Neuronal stem cell (in vitro differentiated cells): ENCODE results near the gene TAF11L3.
"Not testable (repeated sequence)": the region's sequence is repeated elsewhere in the genome, so short reads cannot be mapped to it uniquely, and the experiment has no call there.

Experiments
- DNase-seq: peaks from one replicate; pipeline ENCODE4 v3.0.0-alpha.2; 2013; ENCODE audit warnings: low spot score
- H2AFZ ChIP-seq: one replicate; pipeline ENCODE4 v1.6.1; 2013; ENCODE audit warnings: mild to moderate bottlenecking, low read length, inconsistent platforms
- H2AK5ac ChIP-seq: 2 replicates; pipeline ENCODE4 v1.6.1; 2013; ENCODE audit warnings: low read depth, mild to moderate bottlenecking, inconsistent platforms, low read length, moderate library complexity, mixed read lengths
- H2BK120ac ChIP-seq: 2 replicates; pipeline ENCODE4 v1.6.1; 2013; ENCODE audit warnings: low read depth, mild to moderate bottlenecking, inconsistent platforms, low read length, moderate library complexity, mixed read lengths
- H2BK12ac ChIP-seq: one replicate; pipeline ENCODE4 v1.6.1; 2013; ENCODE audit warnings: low read length, inconsistent platforms
- H2BK15ac ChIP-seq: 2 replicates; pipeline ENCODE4 v1.6.1; 2013; ENCODE audit warnings: mild to moderate bottlenecking, low read length, inconsistent platforms, mixed read lengths
- H2BK5ac ChIP-seq: one replicate; pipeline ENCODE4 v1.6.1; 2013; ENCODE audit warnings: inconsistent platforms, mild to moderate bottlenecking, low read length, moderate library complexity
- H3K14ac ChIP-seq: one replicate; pipeline ENCODE4 v1.6.1; 2013; ENCODE audit warnings: low read length, inconsistent platforms
- H3K18ac ChIP-seq: 2 replicates; pipeline ENCODE4 v1.6.1; 2013; ENCODE audit warnings: low read length, inconsistent platforms
- H3K23ac ChIP-seq: 2 replicates; pipeline ENCODE4 v1.6.1; 2013; ENCODE audit warnings: low read depth, mild to moderate bottlenecking, mixed read lengths, low read length, inconsistent platforms; ENCODE audit not compliant: poor library complexity
- H3K27ac ChIP-seq: replicated peaks from 3 replicates; pipeline ENCODE4 v1.5.1; 2013; ENCODE audit warnings: low read length, inconsistent platforms
- H3K27me3 ChIP-seq, 3 experiments: 2 replicates each; pipeline ENCODE4 v1.6.1; 2013; ENCODE audit warnings: low read length in 3 of 3, mild to moderate bottlenecking in 2 of 3, inconsistent platforms in 1 of 3, low read depth in 1 of 3, mixed read lengths in 1 of 3, moderate library complexity in 1 of 3; ENCODE audit not compliant: control insufficient read depth in 3 of 3, insufficient read depth in 3 of 3
- H3K36me3 ChIP-seq, 2 donors: replicated peaks in 1 of 2; 2 replicates each; pipeline ENCODE4 v1.6.1; 2013; ENCODE audit warnings: low read length in 2 of 2; ENCODE audit not compliant: control insufficient read depth in 2 of 2, insufficient read depth in 2 of 2
- H3K4ac ChIP-seq: 2 replicates; pipeline ENCODE4 v1.6.1; 2013; ENCODE audit warnings: inconsistent platforms, mild to moderate bottlenecking, low read length, moderate library complexity
- H3K4me1 ChIP-seq, 2 donors: 1 replicate in 1 of 2; 2 replicates in 1 of 2; pipeline ENCODE4 v1.6.1; 2013; ENCODE audit warnings: low read length in 2 of 2, low read depth in 1 of 2; ENCODE audit not compliant: control insufficient read depth in 2 of 2, insufficient read depth in 1 of 2
- H3K4me2 ChIP-seq: one replicate; pipeline ENCODE4 v1.6.1; 2013; ENCODE audit warnings: mild to moderate bottlenecking, low read length, inconsistent platforms; ENCODE audit not compliant: insufficient read depth, poor library complexity, severe bottlenecking
- H3K4me3 ChIP-seq, 2 donors: 2 replicates each; pipeline ENCODE4 v1.5.1; 2013; ENCODE audit warnings: low read length in 2 of 2, mild to moderate bottlenecking in 2 of 2, inconsistent platforms in 1 of 2, moderate library complexity in 1 of 2
- H3K79me1 ChIP-seq: one replicate; pipeline ENCODE4 v1.6.1; 2013; ENCODE audit warnings: low read depth, mild to moderate bottlenecking, inconsistent platforms, low read length, moderate library complexity
- H3K9ac ChIP-seq: one replicate; pipeline ENCODE4 v1.6.1; 2013; ENCODE audit warnings: mild to moderate bottlenecking, low read depth, low read length, inconsistent platforms; ENCODE audit not compliant: poor library complexity
- H3K9me3 ChIP-seq, 2 donors: replicated peaks in 1 of 2; 2 replicates each; pipeline versions ENCODE3 to v1.6.1; 2013; ENCODE audit warnings: low read length in 2 of 2, mild to moderate bottlenecking in 2 of 2, inconsistent platforms in 1 of 2, low read depth in 1 of 2, mixed read lengths in 1 of 2, moderate library complexity in 1 of 2; ENCODE audit not compliant: control insufficient read depth in 2 of 2, insufficient read depth in 1 of 2
- H4K8ac ChIP-seq: one replicate; pipeline ENCODE4 v1.6.1; 2013; ENCODE audit warnings: low read depth, mild to moderate bottlenecking, inconsistent platforms, low read length, moderate library complexity
- H4K91ac ChIP-seq: one replicate; pipeline ENCODE4 v1.6.1; 2013; ENCODE audit warnings: low read length, low read depth, mild to moderate bottlenecking, inconsistent platforms; ENCODE audit not compliant: poor library complexity
- WGBS, 2 donors: extraction: QIAGEN DNeasy Blood & Tissue Kit; methylation state at CpG; one replicate each; pipeline ENCODE4 v1.1.7; 2013; ENCODE audit warnings: missing lambda C conversion rate in 2 of 2, mixed read lengths in 1 of 2; ENCODE audit not compliant: insufficient read length in 2 of 2, insufficient replicate concordance in 1 of 2; ENCODE audit errors: extremely low coverage in 2 of 2; 5-methylcytosine and 5-hydroxymethylcytosine counted together

TAF11L3 gene

GRCh38 chr5:17497931-17498330 is 20.2 kb upstream of the TAF11L3 start, which contains the start of gene TAF11L2:
TSS of gene TAF11L2 (plus strand) at chr5:17498231.
- not testable (repeated sequence) for H4K91ac ChIP-seq, H3K27ac ChIP-seq, H2AK5ac ChIP-seq, H3K9ac ChIP-seq, H3K27me3 ChIP-seq, H3K79me1 ChIP-seq, DNase-seq, H3K14ac ChIP-seq, H3K23ac ChIP-seq, H3K4me3 ChIP-seq, H3K18ac ChIP-seq, H3K36me3 ChIP-seq, H4K8ac ChIP-seq, H2BK5ac ChIP-seq, H2AFZ ChIP-seq, H3K4ac ChIP-seq, H2BK12ac ChIP-seq, H2BK15ac ChIP-seq, H3K9me3 ChIP-seq, H3K4me1 ChIP-seq, H3K4me2 ChIP-seq, H2BK120ac ChIP-seq
- WGBS, 2 donors: no CpG with 5 or more reads among the region's 8 CpGs

DNA sequence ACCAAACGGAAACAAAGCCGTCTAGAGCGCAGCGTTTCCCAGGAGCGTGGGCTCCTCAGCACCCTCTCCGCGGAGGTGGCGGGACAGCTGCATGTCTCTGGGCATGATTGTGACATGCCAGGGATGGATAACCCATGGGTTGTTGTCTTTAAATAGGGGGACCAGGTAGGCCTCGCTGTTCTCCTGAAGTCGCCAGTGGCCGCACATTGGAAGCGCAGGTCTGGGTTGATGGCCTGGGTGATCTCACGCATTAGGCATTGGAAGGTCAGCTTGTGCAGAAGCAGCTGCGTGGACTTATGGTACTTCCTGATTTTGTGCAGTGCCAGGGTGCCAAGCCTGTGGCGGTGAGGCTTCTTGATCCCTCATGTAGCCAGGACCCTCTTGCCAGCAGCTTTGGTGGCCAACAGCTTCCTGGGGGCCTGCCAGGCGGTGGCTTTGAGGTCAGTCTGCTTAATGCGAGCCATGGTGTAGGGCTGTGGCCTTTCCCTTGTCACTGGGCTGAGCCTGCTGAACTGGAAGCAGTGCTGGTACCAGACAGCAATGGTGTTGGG is 6.3 kb upstream of the TAF11L3 start:
- no peak for DNase-seq
- H3K14ac ChIP-seq: no peak overlapping the region
- H3K27ac ChIP-seq: no peak overlapping the region
- H2BK15ac ChIP-seq: no peak overlapping the region
- no peak overlapping the region for H2BK5ac ChIP-seq
- H3K4me1 ChIP-seq: no peaks in the 10 kb centered on the region
- no peak overlapping the region for H3K9ac ChIP-seq
- peak overlapping the region; percentile 9 for H3K18ac ChIP-seq
- H3K4me2 ChIP-seq: no peak overlapping the region
- WGBS, 2 donors: no CpG with 5 or more reads among the region's 17 CpGs
- no peaks in the 10 kb centered on the region for H3K27me3 ChIP-seq
- no peaks in the 10 kb centered on the region for H3K36me3 ChIP-seq
- no peak overlapping the region for H2BK120ac ChIP-seq
- H3K4me3 ChIP-seq: no peak overlapping the region
- H3K79me1 ChIP-seq: no peaks in the 10 kb centered on the region
- no peak overlapping the region for H3K23ac ChIP-seq
- no peak overlapping the region for H3K4ac ChIP-seq
- H2AFZ ChIP-seq: no peak overlapping the region
- H2AK5ac ChIP-seq: no peak overlapping the region
- H3K9me3 ChIP-seq: no peaks in the 10 kb centered on the region
- no peak overlapping the region for H4K8ac ChIP-seq
- no peak overlapping the region for H4K91ac ChIP-seq
- H2BK12ac ChIP-seq: no peak overlapping the region

GRCh38 chr5:17517526-17517925 is 641 bp upstream of the TAF11L3 start:
- H3K79me1 ChIP-seq, H3K36me3 ChIP-seq, H3K4me1 ChIP-seq, H3K4ac ChIP-seq, H2AFZ ChIP-seq, H3K27ac ChIP-seq, H4K8ac ChIP-seq, H2AK5ac ChIP-seq, H3K14ac ChIP-seq, H2BK12ac ChIP-seq, H3K4me2 ChIP-seq, H3K18ac ChIP-seq, H3K9ac ChIP-seq, H2BK5ac ChIP-seq, H2BK15ac ChIP-seq, H3K27me3 ChIP-seq, H2BK120ac ChIP-seq, H3K9me3 ChIP-seq, H4K91ac ChIP-seq, DNase-seq, H3K4me3 ChIP-seq: not testable (repeated sequence)
- WGBS, 2 donors: no CpG with 5 or more reads among the region's 12 CpGs
- H3K23ac ChIP-seq: peak overlapping the region; percentile 82

DNA sequence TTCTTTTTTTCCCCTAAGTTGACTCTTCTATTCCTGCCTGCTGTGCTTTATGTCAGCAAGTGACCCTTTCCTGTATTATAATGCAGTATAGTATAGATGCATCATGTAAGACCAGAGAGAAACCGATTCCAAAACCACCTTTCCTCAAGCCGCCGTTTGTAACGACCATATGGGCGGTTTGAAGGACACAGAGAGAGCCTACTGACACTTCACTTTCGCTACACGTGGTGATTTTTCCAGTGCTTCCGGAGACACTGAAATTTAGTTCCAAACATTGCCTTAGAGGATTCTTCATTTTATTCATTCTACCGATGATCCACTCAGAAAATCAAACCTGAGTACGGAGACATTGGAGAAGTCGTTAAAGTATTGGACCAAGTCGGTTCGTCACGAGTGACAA is 1.3 kb downstream of the TAF11L3 start:
- not testable (repeated sequence) for H2AK5ac ChIP-seq, H3K4me1 ChIP-seq, H4K91ac ChIP-seq, H3K27ac ChIP-seq, H3K9ac ChIP-seq, H3K36me3 ChIP-seq, H4K8ac ChIP-seq, H2BK12ac ChIP-seq, H2AFZ ChIP-seq, H3K4me3 ChIP-seq, H3K23ac ChIP-seq, H2BK120ac ChIP-seq, H3K18ac ChIP-seq, H3K14ac ChIP-seq, H3K4ac ChIP-seq, H3K9me3 ChIP-seq, H3K27me3 ChIP-seq, H2BK5ac ChIP-seq, H3K4me2 ChIP-seq, H3K79me1 ChIP-seq, DNase-seq, H2BK15ac ChIP-seq
- no CpG with 5 or more reads among the region's 14 CpGs for WGBS, 2 donors
